NCI-H510A (cell line): ENCODE results near the gene PRXL2B.
"Not testable (repeated sequence)": the region's sequence is repeated elsewhere in the genome, so short reads cannot be mapped to it uniquely, and the experiment has no call there.

Source experiments
- DNase-seq: peaks from one replicate; lab custom pipeline; 2025; lab: John Stamatoyannopoulos, UW

PRXL2B gene

DNA sequence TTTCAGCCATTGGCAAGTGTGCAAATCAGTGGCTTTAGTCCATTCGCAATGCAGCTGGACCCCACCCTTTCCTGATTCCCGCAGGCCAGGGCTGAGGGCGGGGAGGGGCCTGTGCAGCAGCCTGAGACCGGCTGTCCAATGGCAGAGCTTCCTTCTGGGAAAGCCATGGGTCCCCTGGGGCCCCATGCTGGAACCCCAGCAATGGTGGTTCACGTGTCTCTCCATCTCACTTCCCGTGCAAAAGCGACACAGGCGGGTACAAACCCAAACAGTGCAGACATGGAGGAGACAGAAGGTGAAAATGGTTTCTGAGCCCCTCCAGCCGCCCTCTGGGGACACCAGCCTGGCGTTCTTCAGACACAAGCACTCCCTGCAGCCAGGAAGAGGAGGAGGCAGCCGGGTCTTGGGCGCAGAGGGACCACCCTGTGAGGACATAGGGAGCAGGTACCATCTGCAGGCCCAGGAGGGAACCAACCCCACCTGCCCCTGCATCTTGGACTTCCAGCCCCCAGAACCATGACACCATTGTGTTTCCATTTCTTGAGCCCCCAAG is 36.2 kb upstream of the PRXL2B start:
- not testable (repeated sequence) for DNase-seq

DNA sequence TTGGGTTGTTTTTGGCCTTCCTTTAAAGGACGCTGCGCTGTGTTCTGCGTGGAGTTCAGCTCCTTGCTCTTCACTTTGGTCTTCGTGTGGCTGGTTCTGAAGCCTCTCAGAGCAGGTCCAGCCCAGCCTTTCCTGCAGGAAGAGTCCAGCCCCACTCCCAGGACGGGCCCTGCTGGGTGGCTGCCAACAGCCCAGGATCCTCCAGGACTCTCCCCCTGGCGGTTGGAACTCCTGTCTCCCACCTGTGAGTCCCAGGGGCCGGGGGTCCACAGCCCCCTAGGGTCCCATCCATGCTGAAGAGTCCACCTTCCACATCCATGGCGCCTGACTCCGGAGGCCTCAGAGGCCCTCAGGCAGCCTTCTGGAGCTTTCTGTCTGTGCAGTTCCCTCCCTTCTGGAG is 35.0 kb upstream of the PRXL2B start:
- DNase-seq: not testable (repeated sequence)

DNA sequence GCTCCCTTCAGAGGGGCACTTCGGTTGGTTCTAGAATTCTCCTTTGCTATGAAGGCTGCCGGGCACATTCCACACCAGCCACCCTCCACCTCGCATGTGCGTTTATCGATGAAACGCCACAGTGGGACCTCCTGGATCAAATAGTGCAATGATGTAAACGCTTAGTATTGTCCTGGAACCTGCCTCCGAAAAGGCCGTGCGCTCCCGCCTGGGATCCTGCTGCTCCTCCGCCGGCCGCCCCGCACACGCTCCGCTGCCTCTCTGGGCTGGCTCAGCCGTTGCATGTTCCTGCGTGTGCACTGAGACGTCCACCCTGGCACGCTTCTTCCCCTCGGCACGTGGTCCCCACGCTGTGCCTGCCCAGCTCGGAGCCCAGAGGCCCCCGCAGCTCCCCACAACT is 34.4 kb upstream of the PRXL2B start:
- DNase-seq: no peak

DNA sequence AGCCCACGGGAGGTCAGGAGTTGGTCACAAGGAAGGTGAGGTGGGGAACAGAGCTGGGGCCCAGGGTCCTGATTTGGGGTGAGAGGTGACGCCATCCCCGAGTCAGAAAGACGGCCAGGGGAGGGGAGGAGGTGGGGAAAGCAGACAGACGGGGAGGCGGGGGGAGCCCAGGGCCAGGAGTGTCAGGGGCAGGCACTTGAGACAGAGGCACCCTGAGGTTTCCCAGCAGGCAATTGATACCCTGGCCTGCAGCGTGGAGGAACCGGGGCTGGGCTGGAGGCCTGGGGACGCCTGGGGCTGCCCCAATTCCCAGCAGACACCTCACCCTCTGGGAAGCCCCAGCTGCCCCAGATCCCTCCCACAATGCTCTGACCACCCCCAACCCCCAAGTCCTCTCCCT is 33.5 kb upstream of the PRXL2B start:
- not testable (repeated sequence) for DNase-seq

DNA sequence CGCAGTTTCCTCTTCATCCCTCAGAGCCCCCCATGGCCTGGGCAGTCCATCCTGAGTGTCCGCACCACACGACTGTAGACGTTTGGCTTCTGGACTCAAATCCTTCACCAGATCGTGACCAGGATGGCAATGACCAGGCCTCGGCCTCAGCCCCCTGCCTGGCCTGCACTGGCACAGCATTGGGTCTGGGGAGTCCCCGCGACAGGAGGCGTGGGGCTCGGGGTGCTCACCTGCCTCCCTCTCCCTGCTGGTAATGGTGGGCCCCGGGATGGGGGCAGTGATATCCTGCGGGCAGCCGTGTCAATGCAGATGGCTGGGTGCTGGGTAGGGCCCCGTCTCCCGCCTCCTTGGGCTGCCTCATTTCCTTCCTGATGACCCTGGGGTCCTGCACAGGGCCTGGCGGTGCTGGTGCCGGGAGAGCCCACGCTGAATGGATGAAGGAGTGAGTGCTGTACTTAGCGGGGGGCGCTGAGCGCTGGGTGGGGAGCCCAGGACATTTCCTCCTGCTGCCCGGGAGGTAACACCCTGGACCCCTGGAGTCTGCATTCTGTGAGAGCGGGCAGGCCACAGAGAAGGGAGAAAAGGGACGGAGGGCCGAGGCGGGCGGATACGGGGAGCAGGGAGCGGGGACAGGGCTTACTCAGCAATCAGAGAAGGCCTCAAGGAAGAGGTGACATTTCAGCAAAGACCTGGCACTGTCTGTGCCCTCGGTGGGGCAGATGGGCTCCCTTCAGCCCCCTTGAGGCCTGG is 32.5 kb upstream of the PRXL2B start:
- no peak for DNase-seq

DNA sequence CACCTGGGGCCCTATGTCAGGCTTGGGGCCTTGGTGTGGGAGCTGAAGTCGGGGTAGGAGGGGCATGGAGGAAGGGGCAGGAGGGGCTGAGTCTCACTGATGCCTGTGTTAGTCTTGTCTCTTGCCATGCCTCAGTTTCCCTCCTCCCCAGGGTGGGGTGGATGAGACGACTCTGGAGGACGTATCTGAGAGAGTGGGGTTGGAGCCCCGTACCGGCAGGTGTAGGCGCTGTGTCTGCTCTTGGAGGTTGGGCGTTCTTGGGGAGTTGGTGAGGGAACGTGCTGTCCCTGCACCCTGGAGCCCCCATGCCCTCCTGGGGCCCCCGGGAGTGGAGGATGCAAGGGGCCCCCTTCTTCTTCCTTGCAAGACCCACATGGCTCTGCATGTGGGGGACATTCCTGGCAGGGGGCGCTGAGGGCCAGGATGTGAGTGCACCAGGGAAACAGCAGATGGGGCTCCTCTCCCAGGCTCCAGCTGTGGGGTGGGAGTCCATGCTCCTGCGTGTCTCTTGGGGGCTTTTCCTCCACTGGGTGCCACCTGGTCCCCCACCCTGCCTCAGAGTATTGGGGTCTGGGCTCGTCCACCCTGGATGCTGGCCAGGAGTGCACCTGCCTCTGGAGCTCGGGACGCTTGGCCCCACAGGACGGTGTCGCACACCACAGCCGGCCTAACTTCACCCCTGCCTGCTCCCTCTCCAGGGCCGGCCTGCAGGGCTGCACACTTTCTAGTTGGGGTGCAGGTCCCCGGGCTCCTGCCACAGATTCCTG is 31.8 kb upstream of the PRXL2B start:
- DNase-seq: no peak

DNA sequence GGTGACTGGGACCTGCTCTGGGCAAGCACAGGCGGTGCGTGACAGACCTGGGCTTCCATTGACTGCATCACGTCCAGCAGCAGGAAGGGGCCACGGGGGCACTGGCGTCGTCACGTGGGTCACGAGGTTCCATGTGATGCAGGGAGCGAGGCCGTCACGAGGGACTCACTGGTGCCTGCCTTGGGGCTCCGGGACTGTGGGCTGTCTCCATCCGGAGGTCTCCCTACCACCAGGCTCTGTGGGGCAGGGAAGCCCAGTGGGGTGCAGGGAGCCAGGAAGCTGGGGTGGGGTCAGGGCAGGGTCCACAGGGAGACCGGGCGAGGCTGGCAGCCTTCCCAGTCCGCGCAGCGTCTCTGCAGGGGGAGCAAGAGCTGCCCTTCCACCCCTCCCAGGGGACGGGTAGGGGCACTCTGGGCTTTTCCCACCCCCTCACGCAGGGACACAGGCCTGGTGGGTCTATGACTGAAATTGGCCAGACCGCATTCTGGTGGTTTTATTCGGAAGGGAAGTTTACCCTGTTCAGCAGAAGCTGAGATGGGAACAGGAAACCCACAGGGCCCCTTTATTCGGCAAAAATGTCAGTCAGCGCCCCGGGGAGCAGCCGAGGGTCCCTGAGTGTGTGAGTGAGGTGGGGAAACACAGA is 30.8 kb upstream of the PRXL2B start:
- DNase-seq: no peak

DNA sequence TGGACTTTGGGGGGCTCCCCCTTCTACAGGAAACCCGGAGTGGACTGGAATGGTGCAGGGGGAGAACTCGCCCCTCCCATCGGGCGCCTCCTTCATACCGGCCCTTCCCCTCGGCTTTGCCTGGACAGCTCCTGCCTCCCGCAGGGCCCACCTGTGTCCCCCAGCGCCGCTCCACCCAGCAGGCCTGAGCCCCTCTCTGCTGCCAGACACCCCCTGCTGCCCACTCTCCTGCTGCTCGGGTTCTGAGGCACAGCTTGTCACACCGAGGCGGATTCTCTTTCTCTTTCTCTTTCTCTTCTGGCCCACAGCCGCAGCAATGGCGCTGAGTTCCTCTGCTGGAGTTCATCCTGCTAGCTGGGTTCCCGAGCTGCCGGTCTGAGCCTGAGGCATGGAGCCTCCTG is 30.3 kb upstream of the PRXL2B start, which contains the start of gene TNFRSF14:
Gene TNFRSF14, plus strand, starts transcription at position 95 of the 401 bp plus-strand sequence. Its CDS starts 294 bp downstream, at position 389.
- no peak for DNase-seq

DNA sequence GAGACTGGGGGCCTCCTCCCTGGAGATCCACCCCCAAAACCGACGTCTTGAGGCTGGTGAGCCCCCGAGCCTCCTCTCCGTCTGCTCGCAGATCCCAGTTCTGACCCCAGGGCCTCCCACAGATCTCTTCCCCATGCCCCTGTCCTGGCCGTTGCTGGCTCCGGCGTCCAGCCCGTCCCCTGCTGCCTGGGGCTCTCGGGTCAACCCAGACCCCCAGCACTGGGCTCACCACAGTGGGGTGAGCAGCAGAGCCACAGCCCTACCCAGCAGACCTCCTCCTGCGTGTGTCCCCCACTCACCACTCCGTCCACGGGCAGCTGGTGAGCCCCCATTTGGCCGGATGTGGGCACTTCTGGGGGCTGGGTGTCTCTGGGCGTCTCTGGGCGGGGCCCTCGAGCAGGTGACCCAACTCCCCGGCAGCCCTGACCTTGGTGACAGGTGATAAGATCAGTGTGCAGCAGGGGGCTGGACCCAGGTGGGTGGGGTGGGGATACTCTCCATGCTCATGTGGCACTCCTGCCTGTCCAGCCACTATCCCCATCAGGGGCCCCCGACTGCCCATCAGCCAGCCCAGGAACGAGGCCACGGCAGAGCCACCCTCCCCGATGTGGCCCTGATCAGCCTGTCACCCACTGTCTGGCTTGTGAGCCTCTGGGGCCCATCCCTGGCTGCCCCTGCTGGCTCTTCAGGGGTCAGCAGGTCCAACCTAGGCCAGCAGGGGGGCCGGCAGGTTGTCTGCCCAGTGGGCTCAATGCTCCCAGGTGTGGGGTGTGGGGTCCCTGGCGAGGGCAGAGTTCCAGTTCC is 29.7 kb upstream of the PRXL2B start:
- no peak for DNase-seq

DNA sequence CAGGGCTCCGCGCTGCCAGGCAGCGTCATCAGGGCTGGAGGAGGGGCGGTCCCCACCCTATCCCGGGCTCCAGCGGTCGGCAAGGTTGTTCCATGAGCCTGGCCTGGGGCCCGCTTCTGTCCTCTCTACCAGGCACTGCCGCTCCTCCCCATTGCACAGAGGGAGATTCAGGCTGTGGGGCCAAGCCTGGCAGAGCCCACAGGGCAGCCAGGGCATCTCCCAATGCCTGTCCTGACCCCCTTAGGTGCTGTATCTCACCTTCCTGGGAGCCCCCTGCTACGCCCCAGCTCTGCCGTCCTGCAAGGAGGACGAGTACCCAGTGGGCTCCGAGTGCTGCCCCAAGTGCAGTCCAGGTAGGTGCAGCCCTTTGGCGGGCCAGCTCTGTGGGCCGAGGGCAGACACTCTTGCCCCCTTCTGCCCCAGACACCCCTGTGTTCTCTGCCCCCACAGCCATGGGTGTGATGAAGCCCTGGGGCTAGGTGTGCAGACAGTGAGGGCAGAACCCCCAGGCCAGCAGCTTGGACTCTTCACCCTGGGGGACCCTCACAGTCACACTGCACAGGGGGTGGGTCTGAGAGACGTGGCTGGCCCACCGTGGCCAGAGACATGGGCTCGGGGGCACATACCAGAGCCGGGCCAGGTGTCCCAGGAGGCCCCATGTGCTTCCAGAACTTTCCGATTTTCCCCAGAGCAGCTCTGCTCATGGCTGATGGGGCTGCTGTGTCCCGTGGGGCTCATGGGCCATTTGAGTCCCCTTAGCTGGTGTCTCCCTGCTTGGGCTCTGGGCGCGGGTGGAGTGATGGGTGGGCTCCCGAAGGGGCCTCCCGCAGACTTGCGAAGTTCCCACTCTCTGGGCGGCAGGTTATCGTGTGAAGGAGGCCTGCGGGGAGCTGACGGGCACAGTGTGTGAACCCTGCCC is 28.8 kb upstream of the PRXL2B start:
- DNase-seq: no peak

DNA sequence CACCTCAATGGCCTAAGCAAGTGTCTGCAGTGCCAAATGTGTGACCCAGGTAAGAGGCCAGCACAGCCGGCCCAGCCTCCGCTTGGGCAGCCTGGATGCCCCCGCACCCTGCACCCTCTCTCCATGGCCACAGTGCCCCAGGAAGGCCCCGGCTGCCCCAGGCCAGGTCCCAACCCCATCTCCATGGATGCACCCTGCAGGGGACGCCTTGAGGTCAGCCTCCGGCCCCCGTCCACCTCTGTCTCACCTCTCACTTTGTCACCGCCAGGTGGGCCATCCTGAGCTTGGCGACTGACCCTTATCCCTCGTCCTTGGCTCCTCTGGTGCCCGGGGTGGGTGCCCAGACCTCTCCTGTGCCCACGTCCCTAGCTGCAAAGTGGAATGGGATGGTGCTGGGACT is 28.2 kb upstream of the PRXL2B start:
- no peak for DNase-seq

DNA sequence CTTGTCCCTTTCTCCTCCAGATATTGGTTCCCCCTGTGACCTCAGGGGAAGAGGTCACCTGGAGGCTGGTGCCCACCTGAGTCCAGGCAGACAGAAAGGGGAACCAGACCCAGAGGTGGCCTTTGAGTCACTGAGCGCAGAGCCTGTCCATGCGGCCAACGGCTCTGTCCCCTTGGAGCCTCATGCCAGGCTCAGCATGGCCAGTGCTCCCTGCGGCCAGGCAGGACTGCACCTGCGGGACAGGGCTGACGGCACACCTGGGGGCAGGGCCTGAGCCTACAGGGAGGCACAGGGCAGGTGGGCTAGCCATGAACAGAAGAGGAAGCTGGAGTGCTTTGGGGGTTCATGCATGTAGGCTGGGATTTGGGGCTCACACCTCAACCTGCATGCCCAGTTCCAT is 27.7 kb upstream of the PRXL2B start:
- DNase-seq: no peak

DNA sequence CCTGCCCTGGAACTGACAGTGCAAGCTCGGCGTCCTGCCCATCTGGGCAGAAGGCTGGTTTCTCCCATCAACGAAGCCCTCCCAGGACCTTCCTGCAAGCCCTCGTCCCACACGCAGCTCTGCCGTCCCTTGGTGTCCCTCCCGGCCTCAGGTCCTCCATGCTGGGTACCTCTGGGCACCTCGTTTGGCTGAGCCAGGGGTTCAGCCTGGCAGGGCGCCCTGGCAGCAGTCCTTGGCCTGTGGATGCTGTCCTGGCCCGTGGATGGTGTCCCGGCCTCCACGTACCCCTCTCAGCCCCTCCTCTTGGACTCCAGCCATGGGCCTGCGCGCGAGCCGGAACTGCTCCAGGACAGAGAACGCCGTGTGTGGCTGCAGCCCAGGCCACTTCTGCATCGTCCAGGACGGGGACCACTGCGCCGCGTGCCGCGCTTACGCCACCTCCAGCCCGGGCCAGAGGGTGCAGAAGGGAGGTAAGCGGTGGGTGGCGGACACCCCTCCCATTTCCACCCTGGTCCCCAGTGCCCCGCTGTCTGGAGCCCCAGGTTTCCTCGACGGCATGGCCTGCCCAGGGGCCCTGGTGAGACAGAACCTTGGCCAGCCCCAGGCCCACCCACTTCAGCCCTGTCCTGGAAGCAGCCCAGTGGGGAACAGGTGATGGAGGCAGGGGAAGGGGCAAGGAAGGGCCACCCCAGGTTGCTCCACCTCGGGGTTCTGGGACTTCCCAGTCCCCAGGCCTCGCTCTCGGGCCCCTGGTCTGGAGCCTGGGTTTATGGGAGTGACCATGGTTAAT is 26.9 kb upstream of the PRXL2B start:
- no peak for DNase-seq

DNA sequence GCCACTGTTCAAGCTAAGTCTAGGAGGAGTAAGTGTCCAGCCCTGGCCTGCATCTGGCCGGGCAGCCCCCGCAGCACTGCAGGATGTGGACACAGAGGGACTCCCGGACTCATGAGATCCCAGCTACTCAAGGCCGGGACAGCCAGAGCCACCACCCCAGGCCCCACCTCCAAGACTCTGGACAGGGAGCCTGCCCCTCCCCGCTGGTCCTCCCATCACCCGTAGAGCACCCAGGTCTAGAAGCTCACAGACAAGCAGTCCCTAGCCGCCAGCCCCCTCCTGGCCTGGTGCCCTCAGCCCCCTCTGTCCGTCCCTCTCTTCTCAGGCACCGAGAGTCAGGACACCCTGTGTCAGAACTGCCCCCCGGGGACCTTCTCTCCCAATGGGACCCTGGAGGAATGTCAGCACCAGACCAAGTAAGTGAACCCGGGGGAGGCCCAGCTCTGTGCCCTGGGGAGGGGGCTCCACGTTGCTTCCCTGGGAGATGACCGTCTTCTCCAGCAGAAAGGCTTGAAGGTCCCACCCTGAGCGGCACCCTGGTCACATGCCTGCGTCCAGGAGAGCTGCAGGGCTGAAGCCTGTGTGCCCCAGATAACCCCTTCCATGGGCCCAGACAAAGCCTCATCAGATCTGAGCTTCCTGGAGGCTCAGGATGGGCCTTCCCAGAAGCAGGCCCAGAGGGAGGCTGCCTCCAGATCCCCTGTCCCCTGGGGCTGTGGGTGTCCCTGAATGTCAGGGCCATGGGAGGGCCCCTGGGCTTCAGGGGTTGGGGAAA is 26.1 kb upstream of the PRXL2B start:
- DNase-seq: no peak

DNA sequence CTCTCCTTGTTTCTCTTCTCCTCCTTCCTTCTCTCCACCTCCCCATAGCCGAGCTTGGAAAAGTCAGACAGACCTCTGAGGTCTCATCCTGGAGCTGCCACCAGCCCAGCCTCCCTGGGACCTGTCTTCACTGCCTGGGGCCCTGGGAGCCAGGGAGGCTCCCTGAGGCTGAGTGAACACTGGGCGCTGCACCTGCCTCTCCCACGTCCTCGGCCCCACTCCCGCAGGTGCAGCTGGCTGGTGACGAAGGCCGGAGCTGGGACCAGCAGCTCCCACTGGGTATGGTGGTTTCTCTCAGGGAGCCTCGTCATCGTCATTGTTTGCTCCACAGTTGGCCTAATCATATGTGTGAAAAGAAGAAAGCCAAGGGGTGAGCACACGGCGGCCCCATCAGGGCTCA is 25.1 kb upstream of the PRXL2B start:
- DNase-seq: no peak

DNA sequence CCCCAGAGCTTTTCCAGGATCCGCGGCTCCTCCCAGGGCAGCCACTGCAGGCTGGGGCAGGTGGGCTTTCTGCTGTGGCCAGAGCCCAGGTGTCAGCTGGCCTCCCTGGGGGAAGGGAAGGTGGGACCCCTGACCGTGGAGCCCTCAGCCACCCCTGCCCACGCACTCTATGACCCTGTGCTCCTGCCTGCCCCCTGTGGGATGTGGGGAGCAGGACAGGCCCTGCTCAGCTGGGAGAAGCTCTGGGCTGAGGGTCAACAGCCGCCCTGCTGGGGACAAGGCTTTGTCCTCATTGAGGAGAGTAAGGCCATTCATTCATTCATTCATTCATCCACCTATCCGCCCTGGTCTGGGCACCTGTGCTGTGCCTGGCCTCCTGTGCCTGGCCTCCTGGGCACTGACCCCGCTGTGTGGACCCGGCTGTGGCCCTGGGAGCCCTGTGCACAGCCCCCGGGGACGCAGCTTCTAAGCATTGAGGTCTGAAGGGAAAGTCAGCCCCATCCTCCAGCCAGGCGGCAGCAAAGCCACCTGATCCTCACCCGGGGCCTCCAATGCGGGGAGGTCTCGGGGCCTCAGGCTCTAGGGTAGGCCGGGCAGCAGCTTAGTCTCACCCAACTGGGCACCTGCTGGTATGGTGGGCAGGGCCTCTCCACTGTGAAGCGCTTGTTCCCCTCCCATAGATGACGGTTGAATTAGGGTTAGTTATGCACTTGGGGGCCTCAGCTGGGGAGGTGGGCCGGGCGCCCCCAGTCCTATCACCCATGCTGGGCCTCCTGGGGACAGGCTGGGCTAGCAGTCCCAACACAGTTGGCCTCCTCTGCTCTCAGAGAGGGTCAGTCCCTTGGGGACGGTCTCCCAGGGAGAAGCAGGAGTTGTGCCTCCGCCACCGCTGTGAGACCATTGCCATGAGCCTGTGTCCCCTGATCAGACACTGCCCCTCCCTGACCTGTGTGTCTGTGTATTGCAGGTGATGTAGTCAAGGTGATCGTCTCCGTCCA is 24.4 kb upstream of the PRXL2B start:
- no peak for DNase-seq

DNA sequence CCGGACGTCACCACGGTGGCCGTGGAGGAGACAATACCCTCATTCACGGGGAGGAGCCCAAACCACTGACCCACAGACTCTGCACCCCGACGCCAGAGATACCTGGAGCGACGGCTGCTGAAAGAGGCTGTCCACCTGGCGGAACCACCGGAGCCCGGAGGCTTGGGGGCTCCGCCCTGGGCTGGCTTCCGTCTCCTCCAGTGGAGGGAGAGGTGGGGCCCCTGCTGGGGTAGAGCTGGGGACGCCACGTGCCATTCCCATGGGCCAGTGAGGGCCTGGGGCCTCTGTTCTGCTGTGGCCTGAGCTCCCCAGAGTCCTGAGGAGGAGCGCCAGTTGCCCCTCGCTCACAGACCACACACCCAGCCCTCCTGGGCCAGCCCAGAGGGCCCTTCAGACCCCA is 23.4 kb upstream of the PRXL2B start:
- DNase-seq: no peak
